NCI-H187 treated with DMSO at 0.1 percent for 48 hours (cell line): ENCODE results near the gene RAPH1.

Source experiments
- DNase-seq: peaks from one replicate; lab custom pipeline; 2025; lab: John Stamatoyannopoulos, UW

RAPH1 gene

GRCh38 chr2:203359450-203359849, 175.7 kb downstream of the RAPH1 start:
- no peak for DNase-seq

GRCh38 chr2:203354966-203355365, 180.1 kb downstream of the RAPH1 start:
- DNase-seq: no peak

GRCh38 chr2:203352604-203353255, 182.4 kb downstream of the RAPH1 start:
- DNase-seq: no peak

- DNase-seq: no peak
Observed at GRCh38 chr2:203347375-203347774, 187.7 kb downstream of the RAPH1 start.

DNA sequence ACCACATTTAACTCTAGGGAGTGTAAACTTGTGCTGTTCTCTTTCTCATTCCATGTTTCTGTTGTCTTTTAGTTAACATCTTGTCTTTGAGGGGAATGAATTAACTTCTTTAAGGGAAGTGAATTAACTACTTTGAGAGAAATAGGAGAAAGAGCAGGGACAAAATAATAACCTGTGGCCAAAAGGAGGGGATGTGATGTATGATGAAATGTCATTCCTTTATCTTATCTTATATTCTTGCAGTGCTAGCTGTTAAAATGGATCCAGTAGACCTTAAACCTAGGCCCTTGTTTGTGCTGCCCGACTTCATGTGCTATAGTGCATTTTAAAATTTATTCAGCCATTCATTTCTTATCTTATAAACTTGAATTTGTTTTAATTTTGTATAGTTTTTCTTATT, 188.5 kb downstream of the RAPH1 start:
- DNase-seq: no peak

- DNase-seq: no peak
Observed at GRCh38 chr2:203344667-203345066, 190.4 kb downstream of the RAPH1 start.
